Measurements from ENCODE around the gene HMSD.

The HMSD gene

DNA sequence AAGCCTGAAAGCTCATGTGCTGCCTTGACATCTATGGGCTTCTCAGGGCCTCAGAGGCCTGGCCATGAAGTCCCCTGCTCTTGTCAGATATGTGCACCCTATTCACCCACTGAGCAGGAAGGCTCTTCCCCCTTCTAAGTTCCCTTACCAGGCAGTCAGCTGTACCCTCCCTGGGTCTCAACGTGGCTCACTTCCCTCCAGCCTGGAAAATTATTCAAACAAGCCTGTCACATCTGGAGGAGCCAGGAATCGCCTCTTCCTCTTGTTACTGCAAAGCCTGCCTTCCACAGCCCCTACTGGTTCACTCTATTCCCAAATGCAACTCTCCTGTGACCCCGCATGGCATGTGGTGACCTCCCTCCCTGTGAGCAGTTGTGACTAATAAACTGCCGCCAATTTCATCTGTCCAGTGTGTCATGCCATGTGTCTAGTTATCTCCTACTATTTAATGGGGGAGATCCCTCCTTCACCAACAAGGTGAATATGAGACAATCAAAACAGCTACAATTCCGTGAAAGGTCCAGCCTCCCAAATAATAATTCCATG, 12.4 kb downstream of the HMSD start:
- H3K4me3 ChIP-seq (replicated peaks; ENCODE audit: low read depth, low read length), result no peak overlapping the region
- TF ChIP-seq, protein P1, sequence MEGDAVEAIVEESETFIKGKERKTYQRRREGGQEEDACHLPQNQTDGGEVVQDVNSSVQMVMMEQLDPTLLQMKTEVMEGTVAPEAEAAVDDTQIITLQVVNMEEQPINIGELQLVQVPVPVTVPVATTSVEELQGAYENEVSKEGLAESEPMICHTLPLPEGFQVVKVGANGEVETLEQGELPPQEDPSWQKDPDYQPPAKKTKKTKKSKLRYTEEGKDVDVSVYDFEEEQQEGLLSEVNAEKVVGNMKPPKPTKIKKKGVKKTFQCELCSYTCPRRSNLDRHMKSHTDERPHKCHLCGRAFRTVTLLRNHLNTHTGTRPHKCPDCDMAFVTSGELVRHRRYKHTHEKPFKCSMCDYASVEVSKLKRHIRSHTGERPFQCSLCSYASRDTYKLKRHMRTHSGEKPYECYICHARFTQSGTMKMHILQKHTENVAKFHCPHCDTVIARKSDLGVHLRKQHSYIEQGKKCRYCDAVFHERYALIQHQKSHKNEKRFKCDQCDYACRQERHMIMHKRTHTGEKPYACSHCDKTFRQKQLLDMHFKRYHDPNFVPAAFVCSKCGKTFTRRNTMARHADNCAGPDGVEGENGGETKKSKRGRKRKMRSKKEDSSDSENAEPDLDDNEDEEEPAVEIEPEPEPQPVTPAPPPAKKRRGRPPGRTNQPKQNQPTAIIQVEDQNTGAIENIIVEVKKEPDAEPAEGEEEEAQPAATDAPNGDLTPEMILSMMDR (IDR thresholded peaks at IDR 0.05; ENCODE audit: insufficient read depth, low read length, poor library complexity, severe bottlenecking), result no peak
- H3K36me3 ChIP-seq (ENCODE audit: control insufficient read depth, insufficient read depth, low read length), result peaks cover 4% of the 10 kb centered on the region
- no peak for DNase-seq (ENCODE audit: extremely low read depth, insufficient read length)
- no peaks in the 10 kb centered on the region for H3K27me3 ChIP-seq (replicated peaks; ENCODE audit: control insufficient read depth, insufficient read depth, low read length)

DNA sequence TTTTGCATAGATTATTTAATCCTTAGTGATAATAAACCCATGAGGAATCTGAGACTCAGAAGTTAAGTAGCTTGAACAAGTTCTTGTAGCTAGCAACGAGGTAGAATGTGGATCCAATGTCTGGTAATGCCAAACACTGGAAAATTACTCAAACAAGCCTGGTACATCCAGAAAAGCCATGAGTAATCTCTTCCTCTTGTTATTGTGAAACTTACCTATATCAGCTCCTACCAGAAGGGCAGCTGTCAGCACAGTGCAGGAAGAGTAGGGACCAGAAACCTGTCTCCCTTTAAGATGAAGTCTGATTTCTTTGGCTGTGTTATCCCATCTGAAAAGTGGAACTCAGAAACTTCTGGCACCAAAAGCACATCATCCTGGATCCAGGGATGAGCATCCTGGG, 13.0 kb downstream of the HMSD start:
- Histone ChIP-seq H3K27me3 (replicated peaks; ENCODE audit: control insufficient read depth, insufficient read depth, low read length) (no peaks in the 10 kb centered on the region), H3K36me3 (ENCODE audit: control insufficient read depth, insufficient read depth, low read length) (peaks cover 4% of the 10 kb centered on the region), H3K4me3 (replicated peaks; ENCODE audit: low read depth, low read length) (no peak overlapping the region)
- DNase-seq (ENCODE audit: extremely low read depth, insufficient read length), result no peak
- TF ChIP-seq, protein P1 (IDR thresholded peaks at IDR 0.05; ENCODE audit: insufficient read depth, low read length, poor library complexity, severe bottlenecking), result no peak

DNA sequence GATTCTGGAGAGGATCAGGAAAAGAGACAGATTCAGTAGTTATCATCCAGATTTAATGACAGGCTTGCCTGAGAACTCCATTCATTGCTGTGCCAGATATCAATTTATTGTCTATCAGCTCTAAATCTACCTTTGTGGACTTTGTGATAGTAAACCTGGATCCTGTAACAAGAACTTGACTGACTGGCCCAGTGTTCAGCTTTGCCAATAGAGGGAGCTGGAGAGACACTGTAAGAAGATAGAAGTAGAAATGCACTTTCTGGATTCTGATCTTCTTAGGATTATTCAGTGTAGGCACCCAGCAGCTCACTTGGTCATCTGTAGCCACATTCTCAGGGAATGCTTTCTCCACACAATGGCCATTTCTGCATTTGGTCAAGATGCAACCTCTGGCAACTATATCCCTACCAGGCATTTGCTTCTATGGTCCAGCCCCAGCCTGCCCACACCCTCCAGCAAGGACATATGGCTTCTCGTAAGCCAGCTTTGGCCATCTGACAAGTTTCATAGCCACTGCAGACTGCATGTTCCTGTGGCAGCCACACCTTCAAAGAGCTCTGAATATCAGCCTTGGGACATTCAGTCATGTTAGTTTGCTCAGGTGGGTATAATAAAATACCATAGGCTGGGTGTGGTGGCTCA, 14.6 kb downstream of the HMSD start:
- no peak for DNase-seq (ENCODE audit: extremely low read depth, insufficient read length)
- Histone ChIP-seq H3K36me3 (ENCODE audit: control insufficient read depth, insufficient read depth, low read length) (peaks cover 9% of the 10 kb centered on the region), H3K4me3 (replicated peaks; ENCODE audit: low read depth, low read length) (no peak overlapping the region), H3K27me3 (replicated peaks; ENCODE audit: control insufficient read depth, insufficient read depth, low read length) (no peaks in the 10 kb centered on the region)
- TF ChIP-seq, protein P1 (IDR thresholded peaks at IDR 0.05; ENCODE audit: insufficient read depth, low read length, poor library complexity, severe bottlenecking), result peak; percentile 88

DNA sequence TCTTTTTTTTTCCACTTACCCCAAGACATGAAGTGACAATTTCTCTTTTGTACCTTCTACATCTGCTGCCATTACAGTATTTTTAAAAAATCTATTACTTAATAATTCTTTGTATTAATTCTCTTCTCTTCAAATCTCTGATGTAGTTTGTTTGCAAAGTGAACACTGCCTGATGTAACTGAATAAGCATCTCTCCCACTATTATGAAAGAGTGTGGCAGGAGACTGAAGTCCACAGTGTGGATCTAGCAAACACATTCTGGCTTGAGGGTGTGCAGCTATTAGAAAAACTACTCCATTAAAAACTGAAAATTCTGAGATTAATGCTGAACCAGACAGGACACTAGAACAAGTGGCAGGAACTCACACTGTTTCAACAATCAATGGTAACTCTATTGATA, 15.8 kb downstream of the HMSD start:
- DNase-seq (ENCODE audit: extremely low read depth, insufficient read length), result no peak
- Histone ChIP-seq H3K36me3 (ENCODE audit: control insufficient read depth, insufficient read depth, low read length) (peaks cover 9% of the 10 kb centered on the region), H3K4me3 (replicated peaks; ENCODE audit: low read depth, low read length) (no peak overlapping the region), H3K27me3 (replicated peaks; ENCODE audit: control insufficient read depth, insufficient read depth, low read length) (no peaks in the 10 kb centered on the region)
- TF ChIP-seq, protein P1 (IDR thresholded peaks at IDR 0.05; ENCODE audit: insufficient read depth, low read length, poor library complexity, severe bottlenecking), result no peak

DNA sequence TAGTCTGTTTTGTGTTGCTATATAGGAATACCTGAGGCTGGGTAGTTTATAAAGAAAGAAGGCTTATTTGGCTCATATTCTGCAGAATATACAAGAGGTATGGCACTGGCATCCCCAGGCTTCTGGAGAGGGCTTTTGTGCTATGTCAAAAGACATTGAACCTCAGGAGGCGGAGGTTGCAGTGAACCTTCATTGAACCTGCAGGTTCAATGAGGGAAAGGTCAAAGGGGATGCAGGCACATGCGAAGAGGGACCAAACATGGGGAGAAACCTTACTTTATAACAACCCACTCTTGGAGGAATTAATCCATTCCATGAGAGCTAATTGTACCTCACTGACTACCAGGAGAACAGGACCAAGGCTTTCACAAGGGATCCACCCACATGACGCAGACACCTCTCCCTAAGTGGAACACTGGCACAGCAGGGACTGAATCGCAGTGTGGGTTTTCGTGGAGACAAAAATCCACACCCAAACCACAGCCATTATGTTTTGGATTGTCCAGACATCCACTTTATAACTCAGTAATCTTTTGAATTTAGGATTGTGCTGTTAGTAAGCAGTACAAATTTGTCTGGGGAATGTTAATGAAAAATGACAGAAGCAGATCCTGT, 16.7 kb downstream of the HMSD start:
- peaks cover 7% of the 10 kb centered on the region for H3K36me3 ChIP-seq (ENCODE audit: control insufficient read depth, insufficient read depth, low read length)
- H3K27me3 ChIP-seq (replicated peaks; ENCODE audit: control insufficient read depth, insufficient read depth, low read length), result no peaks in the 10 kb centered on the region
- DNase-seq (ENCODE audit: extremely low read depth, insufficient read length), result no peak
- H3K4me3 ChIP-seq (replicated peaks; ENCODE audit: low read depth, low read length), result no peak overlapping the region
- TF ChIP-seq, protein P1 (IDR thresholded peaks at IDR 0.05; ENCODE audit: insufficient read depth, low read length, poor library complexity, severe bottlenecking), result no peak
